Measurements from ENCODE around the gene ART4. TPM values are rescaled to one million over a fixed set of nuclear protein-coding genes. Genes with fewer than 3 reads are reported as not detected.
A peak's percentile ranks its signal among the peaks of the same experiment; 100 is the strongest.

ART4 gene
- total RNA-seq, 2 donors from 2014 or later = 12.1 to 25.9 TPM

- H3K27me3 ChIP-seq = no peaks in the 10 kb centered on the region
- no peaks in the 10 kb centered on the region for H3K36me3 ChIP-seq
- H3K4me3 ChIP-seq = no peak overlapping the region
- TF ChIP-seq CTCF (IDR thresholded peaks at IDR 0.05) = peak in 1 of 2 donors; percentile 56
- H3K4me1 ChIP-seq = no peaks in the 10 kb centered on the region
- no peak overlapping the region for H3K27ac ChIP-seq
- no peak for DNase-seq (ENCODE audit: low spot score)
- H3K9me3 ChIP-seq = no peaks in the 10 kb centered on the region
Measured at GRCh38 chr12:14810953-14811483, 32.3 kb downstream of the ART4 start.

- H3K4me1 ChIP-seq = no peaks in the 10 kb centered on the region
- H3K9me3 ChIP-seq = no peaks in the 10 kb centered on the region
- TF ChIP-seq CTCF (IDR thresholded peaks at IDR 0.05) = no peak
- no peak overlapping the region for H3K4me3 ChIP-seq
- H3K27ac ChIP-seq = no peak overlapping the region
- H3K36me3 ChIP-seq = no peaks in the 10 kb centered on the region
- no peak for DNase-seq (ENCODE audit: low spot score)
- no peaks in the 10 kb centered on the region for H3K27me3 ChIP-seq
Measured at GRCh38 chr12:14810167-14810952, 33.0 kb downstream of the ART4 start.

GRCh38 chr12:14803830-14804160 lies 39.5 kb downstream of the ART4 start:
- Histone ChIP-seq H3K9me3 (no peaks in the 10 kb centered on the region), H3K27me3 (no peaks in the 10 kb centered on the region), H3K4me3 (peak overlapping the region; percentile 56 to 89), H3K4me1 (peaks cover 0 to 19% of the 10 kb centered on the region in 2 donors), H3K36me3 (peaks cover 6% of the 10 kb centered on the region), H3K27ac (peak overlapping the region; percentile 93 to 96)
- TF ChIP-seq CTCF (IDR thresholded peaks at IDR 0.05) = no peak
- DNase-seq (ENCODE audit: low spot score) = no peak

- H3K9me3 ChIP-seq = no peaks in the 10 kb centered on the region
- TF ChIP-seq CTCF (IDR thresholded peaks at IDR 0.05) = no peak
- H3K36me3 ChIP-seq = peaks cover 12% of the 10 kb centered on the region
- DNase-seq (ENCODE audit: low spot score) = peak; percentile 98
- peaks cover 0 to 19% of the 10 kb centered on the region in 2 donors for H3K4me1 ChIP-seq
- H3K27me3 ChIP-seq = no peaks in the 10 kb centered on the region
- H3K27ac ChIP-seq = peak within 1 kb of the TSS; percentile 93 to 96
- H3K4me3 ChIP-seq = peak within 1 kb of the TSS; percentile 89 to 95
Measured at GRCh38 chr12:14803011-14803829, 40.1 kb downstream of the ART4 start, which contains the start of the genes C12orf60 and WBP11. Gene C12orf60, plus strand, starts transcription at chr12:14803670. Its CDS starts 19,266 bp downstream, at chr12:14822936. Gene WBP11, minus strand, starts transcription at chr12:14803478. Its CDS starts 2,095 bp downstream, at chr12:14801383.

GRCh38 chr12:14802721-14803010 lies 40.7 kb downstream of the ART4 start:
- H3K27me3 ChIP-seq = no peaks in the 10 kb centered on the region
- H3K36me3 ChIP-seq = peaks cover 18% of the 10 kb centered on the region
- DNase-seq (ENCODE audit: low spot score) = no peak
- no peak for TF ChIP-seq CTCF (IDR thresholded peaks at IDR 0.05)
- no peaks in the 10 kb centered on the region for H3K9me3 ChIP-seq
- peak overlapping the region; percentile 93 to 96 for H3K27ac ChIP-seq
- H3K4me3 ChIP-seq = peak overlapping the region; percentile 89 to 95
- peaks cover 0 to 19% of the 10 kb centered on the region in 2 donors for H3K4me1 ChIP-seq

Measured in right atrium auricular region (tissue), 2 donors.